Karpas-422 (cell line): ENCODE results near the gene COL9A2. TPM values are rescaled to one million over a fixed set of nuclear protein-coding genes. Genes with fewer than 3 reads are reported as not detected.
"Not testable (repeated sequence)": the region's sequence is repeated elsewhere in the genome, so short reads cannot be mapped to it uniquely, and the experiment has no call there.

Source experiments
- DNase-seq: peaks from one replicate; pipeline ENCODE4 v3.0.0-alpha.2; 2015
- H2AFZ ChIP-seq: fragments of 200-600 bp; sonication (generic); 2 replicates; pipeline ENCODE4 v1.6.1; 2014; ENCODE audit warnings: antibody characterized with exemption, low read length, mixed read lengths
- H3K27ac ChIP-seq: fragments of 200-600 bp; sonication (generic); 2 replicates; pipeline ENCODE4 v1.5.1; 2014; ENCODE audit warnings: mild to moderate bottlenecking, low read length, moderate library complexity
- H3K27me3 ChIP-seq: fragments of 200-600 bp; sonication (generic); 2 replicates; pipeline ENCODE4 v1.6.1; 2014; ENCODE audit warnings: low read length, mixed read lengths
- H3K36me3 ChIP-seq: fragments of 200-600 bp; sonication (generic); 2 replicates; pipeline ENCODE4 v1.6.1; 2014; ENCODE audit warnings: low read length, mixed read lengths; ENCODE audit not compliant: insufficient read depth
- H3K4me1 ChIP-seq: fragments of 200-600 bp; sonication (generic); 2 replicates; pipeline ENCODE4 v1.6.1; 2014; ENCODE audit warnings: mild to moderate bottlenecking, low read length, mixed read lengths
- H3K4me2 ChIP-seq: fragments of 200-600 bp; sonication (generic); 2 replicates; pipeline ENCODE4 v1.6.1; 2014; ENCODE audit warnings: low read length, low read depth, mild to moderate bottlenecking; ENCODE audit not compliant: poor library complexity, severe bottlenecking
- H3K4me3 ChIP-seq: fragments of 200-600 bp; sonication (generic); 2 replicates; pipeline ENCODE4 v1.5.1; 2014; ENCODE audit warnings: mild to moderate bottlenecking, antibody characterized with exemption, low read length, mixed read lengths
- H3K79me2 ChIP-seq: fragments of 200-600 bp; sonication (generic); 2 replicates; pipeline ENCODE4 v1.6.1; 2014; ENCODE audit warnings: mild to moderate bottlenecking, low read length, mixed read lengths
- H3K9ac ChIP-seq: fragments of 200-600 bp; sonication (generic); 2 replicates; pipeline ENCODE4 v1.6.0; 2014; ENCODE audit warnings: low read length
- H3K9me2 ChIP-seq: fragments of 200-600 bp; sonication (generic), shearing (Covaris generic); replicated peaks from 2 replicates; pipeline ENCODE4 v1.6.0; 2014; ENCODE audit warnings: mild to moderate bottlenecking, low read length, moderate library complexity; ENCODE audit not compliant: insufficient read depth
- H3K9me3 ChIP-seq: fragments of 300-700, 200-600 bp; sonication (generic); 2 replicates; pipeline ENCODE4 v1.6.1; 2014; ENCODE audit warnings: low read length, mixed read lengths
- H4K20me1 ChIP-seq: fragments of 200-600 bp; sonication (generic); 2 replicates; pipeline ENCODE4 v1.6.1; 2014; ENCODE audit warnings: mild to moderate bottlenecking, antibody characterized with exemption, low read length, low read depth; ENCODE audit not compliant: insufficient read depth
- total RNA-seq: library from RNA; depleted of rRNA; stranded (reverse); fragments of >200 nt; shearing (Covaris generic); gene quantifications from 2 replicates; pipeline ENCODE4 v1.2.3, GENCODE V29; 2014; ENCODE audit warnings: low replicate concordance

The COL9A2 gene
- total RNA-seq, 1 experiment from 2014 or later, result 7.9 TPM

GRCh38 chr1:40339420-40340323 is 22.6 kb upstream of the COL9A2 start:
- H3K27me3 ChIP-seq, result no peaks in the 10 kb centered on the region
- H3K4me2 ChIP-seq, result no peak overlapping the region
- peak; percentile 36 for DNase-seq
- no peaks in the 10 kb centered on the region for H3K79me2 ChIP-seq
- H2AFZ ChIP-seq, result no peak overlapping the region
- peaks cover 27% of the 10 kb centered on the region for H3K4me1 ChIP-seq
- no peaks in the 10 kb centered on the region for H3K36me3 ChIP-seq
- H3K9ac ChIP-seq, result no peak overlapping the region
- H3K9me3 ChIP-seq, result no peaks in the 10 kb centered on the region
- no peak overlapping the region for H3K4me3 ChIP-seq
- no peaks in the 10 kb centered on the region for H3K9me2 ChIP-seq
- no peaks in the 10 kb centered on the region for H4K20me1 ChIP-seq
- H3K27ac ChIP-seq, result no peak overlapping the region

- no peaks in the 10 kb centered on the region for H3K27me3 ChIP-seq
- H3K79me2 ChIP-seq, result no peaks in the 10 kb centered on the region
- no peaks in the 10 kb centered on the region for H4K20me1 ChIP-seq
- no peak overlapping the region for H3K9ac ChIP-seq
- no peaks in the 10 kb centered on the region for H3K9me3 ChIP-seq
- H3K36me3 ChIP-seq, result no peaks in the 10 kb centered on the region
- no peak overlapping the region for H3K27ac ChIP-seq
- peaks cover 20% of the 10 kb centered on the region for H3K4me1 ChIP-seq
- H2AFZ ChIP-seq, result peak overlapping the region; percentile 70; the same call in 1 of the 2 replicates
- peak; percentile 95 for DNase-seq
- no peak overlapping the region for H3K4me3 ChIP-seq
- peak overlapping the region; percentile 10 for H3K4me2 ChIP-seq
- H3K9me2 ChIP-seq, result no peaks in the 10 kb centered on the region
These were observed 21.8 kb upstream of the COL9A2 start for GRCh38 chr1:40338745-40339419.

GRCh38 chr1:40337443-40337842 is 20.4 kb upstream of the COL9A2 start:
- peak; percentile 35 for DNase-seq
- H3K27me3 ChIP-seq, result no peaks in the 10 kb centered on the region
- no peaks in the 10 kb centered on the region for H4K20me1 ChIP-seq
- no peak overlapping the region for H3K9ac ChIP-seq
- no peak overlapping the region for H3K4me3 ChIP-seq
- peaks cover 20% of the 10 kb centered on the region for H3K4me1 ChIP-seq
- H3K4me2 ChIP-seq, result no peak overlapping the region
- no peak overlapping the region for H3K27ac ChIP-seq
- no peaks in the 10 kb centered on the region for H3K79me2 ChIP-seq
- H3K36me3 ChIP-seq, result no peaks in the 10 kb centered on the region
- no peak overlapping the region for H2AFZ ChIP-seq
- no peaks in the 10 kb centered on the region for H3K9me3 ChIP-seq
- H3K9me2 ChIP-seq, result no peaks in the 10 kb centered on the region

- no peaks in the 10 kb centered on the region for H3K36me3 ChIP-seq
- no peak overlapping the region for H2AFZ ChIP-seq
- no peak for DNase-seq
- H3K4me3 ChIP-seq, result no peak overlapping the region
- H3K27ac ChIP-seq, result no peak overlapping the region
- no peaks in the 10 kb centered on the region for H3K27me3 ChIP-seq
- no peaks in the 10 kb centered on the region for H3K9me2 ChIP-seq
- no peaks in the 10 kb centered on the region for H3K79me2 ChIP-seq
- no peaks in the 10 kb centered on the region for H3K9me3 ChIP-seq
- H3K9ac ChIP-seq, result no peak overlapping the region
- H3K4me1 ChIP-seq, result no peaks in the 10 kb centered on the region
- no peaks in the 10 kb centered on the region for H4K20me1 ChIP-seq
- no peak overlapping the region for H3K4me2 ChIP-seq
These were observed 15.6 kb upstream of the COL9A2 start for GRCh38 chr1:40332695-40333094.

GRCh38 chr1:40331403-40331802 is 14.3 kb upstream of the COL9A2 start:
- not testable (repeated sequence) for H4K20me1 ChIP-seq, H3K27ac ChIP-seq, H3K9me3 ChIP-seq, DNase-seq, H3K9me2 ChIP-seq, H3K27me3 ChIP-seq, H3K9ac ChIP-seq, H3K4me1 ChIP-seq, H3K4me2 ChIP-seq, H3K79me2 ChIP-seq, H2AFZ ChIP-seq, H3K36me3 ChIP-seq, H3K4me3 ChIP-seq

GRCh38 chr1:40318970-40319621 is 2.0 kb upstream of the COL9A2 start:
- no peak overlapping the region for H3K4me3 ChIP-seq
- no peak overlapping the region for H3K9ac ChIP-seq
- H3K9me3 ChIP-seq, result no peaks in the 10 kb centered on the region
- peak; percentile 37 for DNase-seq
- H4K20me1 ChIP-seq, result no peaks in the 10 kb centered on the region
- H2AFZ ChIP-seq, result no peak overlapping the region
- H3K4me1 ChIP-seq, result peaks cover 34% of the 10 kb centered on the region
- no peaks in the 10 kb centered on the region for H3K9me2 ChIP-seq
- H3K27me3 ChIP-seq, result no peaks in the 10 kb centered on the region; the same call in 1 of the 2 replicates
- H3K27ac ChIP-seq, result no peak overlapping the region
- H3K36me3 ChIP-seq, result no peaks in the 10 kb centered on the region
- H3K4me2 ChIP-seq, result no peak overlapping the region
- H3K79me2 ChIP-seq, result no peaks in the 10 kb centered on the region

GRCh38 chr1:40318476-40318875 is 1.4 kb upstream of the COL9A2 start:
- Histone ChIP-seq H2AFZ (no peak overlapping the region), H3K9me3 (no peaks in the 10 kb centered on the region), H3K4me2 (no peak overlapping the region)

More at GRCh38 chr1:40318476-40318875, 1.4 kb upstream of the COL9A2 start:
- DNase-seq, result peak; percentile 37
- Histone ChIP-seq H3K4me3 (no peak overlapping the region), H3K27ac (no peak overlapping the region), H3K79me2 (no peaks in the 10 kb centered on the region), H3K9ac (no peak overlapping the region), H3K9me2 (no peaks in the 10 kb centered on the region), H3K27me3 (no peaks in the 10 kb centered on the region; the same call in 1 of the 2 replicates), H4K20me1 (no peaks in the 10 kb centered on the region), H3K4me1 (peaks cover 41% of the 10 kb centered on the region), H3K36me3 (no peaks in the 10 kb centered on the region)
